ENCODE measurements around the gene FCRL6.

FCRL6 gene

DNA sequence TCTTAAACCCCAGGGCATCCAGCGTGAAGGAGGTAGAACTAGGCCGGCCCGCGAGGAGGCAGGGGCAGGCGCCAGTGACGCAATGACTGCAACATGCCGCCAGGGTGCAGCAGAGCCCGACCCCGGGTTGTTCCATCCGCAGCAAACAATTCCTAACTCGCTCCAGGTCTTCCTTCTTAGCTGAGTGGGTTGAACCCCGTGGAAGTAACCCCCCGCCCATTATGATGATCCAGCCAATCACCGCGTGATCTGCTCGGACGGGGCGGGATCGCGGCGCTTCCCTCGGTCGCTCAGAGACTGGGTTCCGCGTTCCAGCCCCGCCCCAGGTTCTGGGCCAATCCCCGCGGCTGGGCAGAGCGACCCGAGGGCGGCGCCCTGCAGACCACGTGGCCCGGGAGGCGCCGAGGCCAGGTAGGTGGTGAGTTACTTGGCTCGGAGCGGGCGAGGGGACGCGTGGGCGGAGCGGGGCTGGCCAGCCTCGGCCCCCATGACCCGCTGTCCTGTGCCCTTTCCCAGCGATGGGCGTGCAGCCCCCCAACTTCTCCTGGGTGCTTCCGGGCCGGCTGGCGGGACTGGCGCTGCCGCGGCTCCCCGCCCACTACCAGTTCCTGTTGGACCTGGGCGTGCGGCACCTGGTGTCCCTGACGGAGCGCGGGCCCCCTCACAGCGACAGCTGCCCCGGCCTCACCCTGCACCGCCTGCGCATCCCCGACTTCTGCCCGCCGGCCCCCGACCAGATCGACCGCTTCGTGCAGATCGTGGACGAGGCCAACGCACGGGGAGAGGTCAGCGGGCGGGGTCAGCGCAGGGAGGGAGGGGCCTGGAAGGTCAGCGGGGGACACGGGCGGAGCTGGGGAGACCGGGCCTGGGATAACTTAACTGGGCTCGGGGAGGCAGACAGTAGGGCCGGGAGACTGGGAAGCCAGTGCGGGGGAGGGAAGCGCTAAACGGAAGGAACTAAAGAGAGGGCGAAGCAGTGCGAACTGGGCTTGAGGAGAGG is 21.3 kb upstream of the FCRL6 start, which contains the start of gene DUSP23:
Gene DUSP23, plus strand, starts transcription at position 380 of the 1,000 bp plus-strand sequence. Its CDS starts 139 bp downstream, at position 519.
- Histone ChIP-seq H3K27ac (ENCODE audit: low read depth, low read length) (peak within 1 kb of the TSS; percentile 19; the same call in 1 of the 2 replicates), H3K36me3 (ENCODE audit: insufficient read depth, low read length) (no peaks in the 10 kb centered on the region), H3K9ac (ENCODE audit: low read depth, low read length) (peak within 1 kb of the TSS; percentile 49; the same call in 1 of the 2 replicates), H3K27me3 (ENCODE audit: insufficient read depth, low read length) (no peaks in the 10 kb centered on the region), H3K4me3 (ENCODE audit: low read length) (peak within 1 kb of the TSS; percentile 52), H3K9me3 (ENCODE audit: insufficient read depth, low read depth, low read length) (no peaks in the 10 kb centered on the region), H3K4me1 (ENCODE audit: insufficient read depth, low read length) (peaks cover 11% of the 10 kb centered on the region)
- WGBS: 60% methylated on average over 88 of the region's 88 CpGs

DNA sequence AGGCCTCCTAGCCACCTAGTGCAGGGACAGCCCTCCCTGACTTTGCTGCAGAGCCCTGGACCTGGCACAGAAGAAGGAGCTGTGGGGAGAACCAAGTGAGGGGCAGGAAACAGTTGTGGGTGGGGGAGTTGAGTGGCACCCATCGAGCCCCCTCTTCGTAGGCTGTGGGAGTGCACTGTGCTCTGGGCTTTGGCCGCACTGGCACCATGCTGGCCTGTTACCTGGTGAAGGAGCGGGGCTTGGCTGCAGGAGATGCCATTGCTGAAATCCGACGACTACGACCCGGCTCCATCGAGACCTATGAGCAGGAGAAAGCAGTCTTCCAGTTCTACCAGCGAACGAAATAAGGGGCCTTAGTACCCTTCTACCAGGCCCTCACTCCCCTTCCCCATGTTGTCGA is 20.2 kb upstream of the FCRL6 start:
- no peaks in the 10 kb centered on the region for H3K9me3 ChIP-seq (ENCODE audit: insufficient read depth, low read depth, low read length)
- no peak overlapping the region for H3K27ac ChIP-seq (ENCODE audit: low read depth, low read length)
- no peaks in the 10 kb centered on the region for H3K36me3 ChIP-seq (ENCODE audit: insufficient read depth, low read length)
- H3K27me3 ChIP-seq (ENCODE audit: insufficient read depth, low read length): no peaks in the 10 kb centered on the region
- peaks cover 11% of the 10 kb centered on the region for H3K4me1 ChIP-seq (ENCODE audit: insufficient read depth, low read length)
- 95% methylated on average over 11 of the region's 12 CpGs for WGBS
- H3K9ac ChIP-seq (ENCODE audit: low read depth, low read length): no peak overlapping the region
- peak overlapping the region; percentile 52 for H3K4me3 ChIP-seq (ENCODE audit: low read length)

DNA sequence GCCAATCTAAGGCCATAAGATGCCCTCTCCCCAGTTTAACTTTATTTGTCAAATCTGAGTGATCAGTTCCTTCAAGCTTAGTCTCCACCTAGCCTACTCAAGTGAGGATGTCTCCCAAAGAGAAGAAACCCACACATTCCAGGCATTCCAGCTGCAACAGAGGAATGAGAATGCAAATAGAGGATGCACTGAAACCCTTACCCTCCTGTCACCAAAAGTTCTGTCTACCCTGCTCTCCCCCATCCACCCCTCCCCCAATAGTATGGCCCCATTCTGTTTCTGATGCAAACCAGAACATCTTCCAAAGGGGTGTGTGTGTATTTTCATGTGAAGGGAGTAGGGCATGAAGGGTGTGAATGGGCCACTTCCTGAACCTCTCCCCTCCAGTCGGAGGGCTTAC is 18.4 kb upstream of the FCRL6 start:
- Histone ChIP-seq H3K4me1 (ENCODE audit: insufficient read depth, low read length) (peaks cover 11% of the 10 kb centered on the region), H3K27ac (ENCODE audit: low read depth, low read length) (no peak overlapping the region), H3K9me3 (ENCODE audit: insufficient read depth, low read depth, low read length) (no peaks in the 10 kb centered on the region), H3K27me3 (ENCODE audit: insufficient read depth, low read length) (no peaks in the 10 kb centered on the region), H3K9ac (ENCODE audit: low read depth, low read length) (no peak overlapping the region), H3K36me3 (ENCODE audit: insufficient read depth, low read length) (no peaks in the 10 kb centered on the region), H3K4me3 (ENCODE audit: low read length) (no peak overlapping the region)
- no CpG with 5 or more reads among the region's 1 CpG for WGBS

DNA sequence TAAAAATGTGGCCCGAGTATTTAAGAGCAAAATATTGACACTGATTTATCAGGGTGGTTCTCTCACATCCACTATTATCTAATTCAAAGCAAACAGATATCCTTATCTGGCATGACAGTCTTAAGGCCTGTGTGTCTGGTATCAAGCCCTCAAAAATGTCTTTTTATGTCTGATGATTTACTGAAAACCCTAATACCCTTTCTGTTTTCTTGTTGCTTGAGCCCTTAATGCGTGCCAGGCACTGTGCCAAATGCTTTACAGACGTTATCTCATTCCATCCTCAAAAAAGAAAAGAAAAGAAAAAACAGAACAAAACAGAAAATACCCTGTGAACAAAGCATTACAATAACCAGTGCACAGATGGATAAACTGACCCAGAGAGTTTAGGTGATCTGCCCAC is 15.7 kb upstream of the FCRL6 start:
- Histone ChIP-seq H3K9me3 (ENCODE audit: insufficient read depth, low read depth, low read length) (no peaks in the 10 kb centered on the region), H3K9ac (ENCODE audit: low read depth, low read length) (no peak overlapping the region), H3K27ac (ENCODE audit: low read depth, low read length) (no peak overlapping the region), H3K36me3 (ENCODE audit: insufficient read depth, low read length) (no peaks in the 10 kb centered on the region), H3K4me3 (ENCODE audit: low read length) (no peak overlapping the region), H3K4me1 (ENCODE audit: insufficient read depth, low read length) (peaks cover 11% of the 10 kb centered on the region), H3K27me3 (ENCODE audit: insufficient read depth, low read length) (no peaks in the 10 kb centered on the region)
- WGBS: 86% methylated on average over 3 of the region's 3 CpGs

DNA sequence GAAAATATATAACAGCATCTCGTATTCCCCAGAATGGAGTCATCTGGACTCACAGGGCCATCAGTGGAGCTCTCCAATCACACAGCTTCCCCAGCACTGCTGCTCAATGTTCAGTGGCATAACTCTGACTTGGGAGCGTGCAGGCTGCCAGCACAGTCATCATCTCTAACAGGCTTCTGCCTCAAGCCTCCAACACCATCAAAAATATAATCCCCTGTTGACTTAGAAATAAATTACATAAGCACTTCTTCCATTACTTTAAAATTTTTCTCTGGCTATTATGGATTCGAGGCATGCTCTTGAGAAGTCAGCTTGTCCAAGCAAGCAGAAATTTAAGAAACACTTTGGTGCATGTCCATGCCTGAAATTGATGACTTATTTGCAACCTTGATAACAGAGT is 15.2 kb upstream of the FCRL6 start:
- Histone ChIP-seq H3K27me3 (ENCODE audit: insufficient read depth, low read length) (no peaks in the 10 kb centered on the region), H3K4me3 (ENCODE audit: low read length) (no peak overlapping the region), H3K36me3 (ENCODE audit: insufficient read depth, low read length) (no peaks in the 10 kb centered on the region), H3K27ac (ENCODE audit: low read depth, low read length) (no peak overlapping the region), H3K9me3 (ENCODE audit: insufficient read depth, low read depth, low read length) (no peaks in the 10 kb centered on the region), H3K4me1 (ENCODE audit: insufficient read depth, low read length) (peaks cover 11% of the 10 kb centered on the region), H3K9ac (ENCODE audit: low read depth, low read length) (no peak overlapping the region)
- 92% methylated on average over 3 of the region's 3 CpGs for WGBS

DNA sequence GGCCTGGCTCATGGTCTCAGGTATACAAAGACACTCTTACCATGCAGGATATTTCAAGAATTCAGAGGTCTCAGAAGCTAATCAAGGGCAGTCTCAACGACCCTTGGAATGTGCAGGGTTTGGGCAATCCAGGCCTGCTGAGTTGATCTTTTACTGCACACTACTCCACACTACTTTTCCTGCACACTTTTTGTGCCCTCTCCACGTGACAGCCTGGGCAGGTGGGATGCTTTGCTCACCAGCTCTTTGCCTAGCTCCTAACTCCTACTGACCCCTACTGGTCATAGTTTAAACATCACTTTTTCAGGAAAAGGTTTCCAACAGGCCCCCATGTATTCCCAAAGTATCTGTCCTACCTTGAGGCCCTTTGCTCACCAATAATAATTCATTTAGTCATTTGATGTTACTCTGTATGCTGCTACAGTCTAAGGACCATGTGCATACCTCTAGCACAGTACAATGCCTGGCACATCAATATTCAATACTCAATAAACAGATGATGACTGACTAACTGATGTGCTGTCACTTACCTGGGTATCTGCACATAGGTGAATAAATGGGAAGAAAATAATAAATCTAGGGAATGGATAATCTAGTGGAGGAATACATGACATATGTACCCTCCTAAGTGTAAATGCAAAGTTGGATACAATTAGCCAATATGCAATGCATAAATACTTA is 11.8 kb upstream of the FCRL6 start:
- 6% methylated on average over 2 of the region's 2 CpGs for WGBS
- H3K4me1 ChIP-seq (ENCODE audit: insufficient read depth, low read length): no peaks in the 10 kb centered on the region
- H3K36me3 ChIP-seq (ENCODE audit: insufficient read depth, low read length): no peaks in the 10 kb centered on the region

DNA sequence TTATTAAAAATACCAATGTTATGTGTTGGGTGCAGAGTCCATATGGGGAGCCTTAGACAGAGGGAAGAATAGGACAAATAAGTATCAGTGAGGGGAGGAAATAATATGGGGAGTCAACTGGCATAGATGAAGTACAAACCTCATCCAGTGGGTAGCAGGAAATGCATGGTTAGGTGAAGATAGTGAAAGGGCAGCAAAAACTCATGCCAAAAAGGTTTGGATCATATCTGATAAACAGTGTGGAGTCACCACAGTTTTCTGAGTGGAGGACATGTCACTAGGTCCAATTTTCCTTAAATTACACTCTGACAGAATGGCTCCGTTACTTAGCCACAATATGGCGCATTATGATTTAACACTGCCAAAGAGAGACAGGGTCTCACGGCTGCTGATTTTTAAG is 11.1 kb upstream of the FCRL6 start:
- H3K9me3 ChIP-seq (ENCODE audit: insufficient read depth, low read depth, low read length): no peaks in the 10 kb centered on the region
- 94% methylated on average over 3 of the region's 3 CpGs for WGBS
- H3K9ac ChIP-seq (ENCODE audit: low read depth, low read length): no peak overlapping the region
- no peaks in the 10 kb centered on the region for H3K4me1 ChIP-seq (ENCODE audit: insufficient read depth, low read length)
- H3K36me3 ChIP-seq (ENCODE audit: insufficient read depth, low read length): no peaks in the 10 kb centered on the region
- H3K4me3 ChIP-seq (ENCODE audit: low read length): no peak overlapping the region
- H3K27ac ChIP-seq (ENCODE audit: low read depth, low read length): no peak overlapping the region
- no peaks in the 10 kb centered on the region for H3K27me3 ChIP-seq (ENCODE audit: insufficient read depth, low read length)

More for the DNA sequence above, 11.8 kb upstream of the FCRL6 start:
- H3K4me3 ChIP-seq (ENCODE audit: low read length): no peak overlapping the region
- no peak overlapping the region for H3K27ac ChIP-seq (ENCODE audit: low read depth, low read length)
- H3K9me3 ChIP-seq (ENCODE audit: insufficient read depth, low read depth, low read length): no peaks in the 10 kb centered on the region
- H3K9ac ChIP-seq (ENCODE audit: low read depth, low read length): no peak overlapping the region
- no peaks in the 10 kb centered on the region for H3K27me3 ChIP-seq (ENCODE audit: insufficient read depth, low read length)

DNA sequence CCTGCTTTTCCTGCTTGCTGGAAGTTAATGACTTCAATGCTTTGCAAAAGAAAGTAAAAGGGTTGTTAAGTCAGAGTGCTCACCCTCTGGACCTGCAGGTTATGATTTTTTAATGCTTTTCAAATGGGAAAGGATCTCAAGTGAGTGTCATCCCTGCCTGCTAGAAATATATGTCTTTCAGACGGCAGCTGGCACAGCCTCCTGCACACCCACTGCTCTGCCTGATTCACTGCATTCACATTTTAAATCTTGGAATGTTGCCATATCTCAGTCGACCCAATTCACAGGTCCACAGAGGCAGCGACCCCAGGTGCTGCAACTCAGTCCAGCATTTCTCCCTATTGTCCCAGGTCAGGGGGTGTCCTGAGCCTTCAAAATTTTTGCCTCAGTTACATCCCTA is 10.7 kb upstream of the FCRL6 start:
- no peaks in the 10 kb centered on the region for H3K4me1 ChIP-seq (ENCODE audit: insufficient read depth, low read length)
- H3K27me3 ChIP-seq (ENCODE audit: insufficient read depth, low read length): no peaks in the 10 kb centered on the region
- H3K4me3 ChIP-seq (ENCODE audit: low read length): no peak overlapping the region
- H3K27ac ChIP-seq (ENCODE audit: low read depth, low read length): no peak overlapping the region
- H3K9ac ChIP-seq (ENCODE audit: low read depth, low read length): no peak overlapping the region
- WGBS: 44% methylated on average over 3 of the region's 3 CpGs
- no peaks in the 10 kb centered on the region for H3K36me3 ChIP-seq (ENCODE audit: insufficient read depth, low read length)
- no peaks in the 10 kb centered on the region for H3K9me3 ChIP-seq (ENCODE audit: insufficient read depth, low read depth, low read length)

DNA sequence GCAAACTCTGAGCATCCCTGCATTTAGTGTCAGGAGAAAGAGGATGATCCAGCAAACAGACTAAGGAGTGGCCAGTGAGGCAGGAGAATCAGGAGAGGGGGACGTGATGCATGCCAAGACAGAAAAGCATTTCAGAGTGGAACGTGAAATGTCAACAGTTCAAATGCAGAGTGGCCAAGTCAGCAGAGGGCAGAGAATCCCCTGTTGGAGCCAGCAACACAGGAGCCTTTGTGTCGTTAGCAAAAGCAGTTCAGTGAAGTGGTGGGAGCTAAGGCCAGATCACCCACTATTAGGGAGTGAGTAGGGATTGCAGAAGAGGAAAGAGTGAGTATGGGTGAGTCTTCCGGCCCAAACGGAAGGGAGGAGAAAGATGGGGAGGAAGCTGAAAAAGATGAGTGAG is 6.6 kb upstream of the FCRL6 start:
- WGBS: 58% methylated on average over 5 of the region's 5 CpGs
- no peak overlapping the region for H3K4me3 ChIP-seq (ENCODE audit: low read length)
- H3K36me3 ChIP-seq (ENCODE audit: insufficient read depth, low read length): no peaks in the 10 kb centered on the region
- H3K27me3 ChIP-seq (ENCODE audit: insufficient read depth, low read length): 0 out of 2 replicates have a peak, but pooled peaks cover 3% of the 10 kb centered on the region
- H3K27ac ChIP-seq (ENCODE audit: low read depth, low read length): no peak overlapping the region
- H3K9me3 ChIP-seq (ENCODE audit: insufficient read depth, low read depth, low read length): no peaks in the 10 kb centered on the region
- H3K9ac ChIP-seq (ENCODE audit: low read depth, low read length): no peak overlapping the region
- no peaks in the 10 kb centered on the region for H3K4me1 ChIP-seq (ENCODE audit: insufficient read depth, low read length)

DNA sequence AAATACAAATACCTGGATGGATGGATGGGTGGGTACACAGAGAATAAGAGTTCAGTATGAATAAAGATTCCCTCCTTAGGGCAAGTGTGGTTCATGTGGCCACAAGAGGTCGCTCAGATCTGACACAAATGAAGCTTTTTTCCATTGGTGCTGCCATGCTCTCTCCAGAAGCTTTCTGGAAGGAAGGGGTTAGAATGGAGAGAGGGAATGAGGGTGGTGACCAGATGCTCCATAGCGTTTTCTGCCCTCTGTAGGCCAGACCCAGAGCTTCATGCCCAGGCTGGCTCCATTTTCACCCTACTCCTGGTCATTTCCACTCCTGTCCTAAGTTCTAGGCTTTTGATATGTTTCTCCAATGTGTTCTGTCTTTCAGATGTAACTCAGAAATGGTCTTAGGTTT is 3.3 kb upstream of the FCRL6 start:
- H3K27me3 ChIP-seq (ENCODE audit: insufficient read depth, low read length): 0 out of 2 replicates have a peak, but pooled peaks cover 3% of the 10 kb centered on the region
- no peaks in the 10 kb centered on the region for H3K36me3 ChIP-seq (ENCODE audit: insufficient read depth, low read length)
- 3% methylated on average over 2 of the region's 2 CpGs for WGBS
- no peak overlapping the region for H3K4me3 ChIP-seq (ENCODE audit: low read length)
- H3K9me3 ChIP-seq (ENCODE audit: insufficient read depth, low read depth, low read length): no peaks in the 10 kb centered on the region
- H3K27ac ChIP-seq (ENCODE audit: low read depth, low read length): no peak overlapping the region
- H3K9ac ChIP-seq (ENCODE audit: low read depth, low read length): no peak overlapping the region
- no peaks in the 10 kb centered on the region for H3K4me1 ChIP-seq (ENCODE audit: insufficient read depth, low read length)

DNA sequence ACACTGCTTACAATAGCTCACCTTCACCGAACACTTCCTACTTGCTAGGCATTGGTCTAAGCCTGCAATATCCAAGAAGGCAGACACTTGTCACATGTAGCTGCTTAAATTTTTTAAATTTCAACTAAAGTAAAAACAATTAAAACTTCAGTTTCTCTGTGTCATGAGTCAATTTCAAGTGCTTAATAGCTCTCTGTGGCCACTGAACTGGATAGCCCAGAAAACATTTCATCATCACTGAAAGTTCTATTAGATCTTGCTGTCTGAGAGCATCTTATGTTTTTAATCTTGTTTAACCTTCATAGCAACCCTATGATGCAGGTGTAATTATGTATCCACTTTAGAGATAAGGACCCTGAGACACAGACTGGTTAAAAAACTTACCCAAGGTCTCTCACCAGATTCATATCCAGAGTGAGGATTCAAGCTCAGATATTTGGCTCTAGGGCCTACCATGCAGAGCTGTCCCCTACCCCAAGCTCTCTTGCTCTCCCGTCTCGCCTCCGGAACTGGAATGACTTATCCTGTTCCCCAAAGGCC is 2.6 kb upstream of the FCRL6 start:
- no peak overlapping the region for H3K4me3 ChIP-seq (ENCODE audit: low read length)
- no peaks in the 10 kb centered on the region for H3K36me3 ChIP-seq (ENCODE audit: insufficient read depth, low read length)
- 97% methylated on average over 4 of the region's 4 CpGs for WGBS

More for the DNA sequence above, 2.6 kb upstream of the FCRL6 start:
- Histone ChIP-seq H3K4me1 (ENCODE audit: insufficient read depth, low read length) (no peaks in the 10 kb centered on the region), H3K9me3 (ENCODE audit: insufficient read depth, low read depth, low read length) (no peaks in the 10 kb centered on the region), H3K27ac (ENCODE audit: low read depth, low read length) (no peak overlapping the region), H3K27me3 (ENCODE audit: insufficient read depth, low read length) (0 out of 2 replicates have a peak, but pooled peaks cover 3% of the 10 kb centered on the region), H3K9ac (ENCODE audit: low read depth, low read length) (no peak overlapping the region)
